GM21717 (cell line): ENCODE data around the gene SNRNP27.
A peak's percentile ranks its signal among the peaks of the same experiment; 100 is the strongest.

Source experiments
- ATAC-seq: cut with Tn5 transposase; IDR thresholded peaks from one replicate; pipeline ENCODE4 v1.9.1; 2021; ENCODE audit warnings: mild to moderate bottlenecking, moderate library complexity; ENCODE audit not compliant: unreplicated experiment

Gene SNRNP27

DNA sequence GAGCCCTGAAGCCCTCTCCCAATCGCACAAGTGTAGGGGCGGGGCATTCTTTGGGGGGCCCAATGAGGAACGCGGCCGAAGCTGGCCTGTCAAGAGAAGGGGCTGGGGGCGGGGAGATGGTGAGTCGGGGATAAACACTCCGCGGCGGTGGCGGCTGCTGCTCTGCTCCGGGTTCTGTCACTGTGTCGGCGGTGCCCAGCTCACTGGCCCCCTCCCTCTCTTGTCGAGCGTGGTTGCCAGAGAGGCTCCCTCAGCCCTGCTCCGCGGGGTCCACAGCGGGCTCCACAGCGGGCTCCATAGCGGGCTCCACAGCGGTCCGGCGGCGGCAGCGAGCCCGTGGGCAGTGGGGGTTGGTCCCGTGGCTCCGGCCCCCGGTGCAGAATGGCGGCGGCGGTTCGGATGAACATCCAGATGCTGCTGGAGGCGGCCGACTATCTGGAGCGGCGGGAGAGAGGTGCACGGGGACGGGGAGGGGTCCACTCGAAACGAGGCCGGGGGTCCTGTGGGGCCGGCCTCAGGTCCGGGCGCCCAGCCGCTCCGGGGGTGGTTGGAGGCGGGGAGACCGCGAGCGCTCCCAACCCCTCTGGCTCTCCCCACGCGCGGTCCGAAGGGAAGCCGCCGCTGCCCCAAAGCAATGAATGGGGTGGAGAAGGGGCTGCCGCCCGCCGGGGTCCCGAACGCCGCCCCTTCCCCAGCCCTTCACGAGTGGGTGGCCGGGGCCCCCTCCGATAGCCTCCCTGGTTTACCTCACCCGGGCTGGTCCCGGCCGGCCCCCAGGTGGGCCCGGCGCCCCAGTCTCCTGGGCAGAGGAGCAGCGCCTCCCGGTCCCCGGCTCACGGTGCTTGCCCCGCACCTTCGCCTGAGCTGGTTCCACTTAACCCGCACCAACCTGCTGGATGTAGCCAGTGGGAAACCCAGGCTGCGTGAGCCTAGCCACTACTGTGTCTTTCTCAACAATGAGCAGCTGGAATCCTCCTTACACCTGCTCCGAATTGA lies 21.5 kb downstream of the SNRNP27 start, which contains the start of gene MXD1:
Gene MXD1 (plus strand): TSS at position 160 of the 996 bp plus-strand sequence. CDS start 222 bp downstream, at position 382.
- peak; percentile 4 for ATAC-seq

DNA sequence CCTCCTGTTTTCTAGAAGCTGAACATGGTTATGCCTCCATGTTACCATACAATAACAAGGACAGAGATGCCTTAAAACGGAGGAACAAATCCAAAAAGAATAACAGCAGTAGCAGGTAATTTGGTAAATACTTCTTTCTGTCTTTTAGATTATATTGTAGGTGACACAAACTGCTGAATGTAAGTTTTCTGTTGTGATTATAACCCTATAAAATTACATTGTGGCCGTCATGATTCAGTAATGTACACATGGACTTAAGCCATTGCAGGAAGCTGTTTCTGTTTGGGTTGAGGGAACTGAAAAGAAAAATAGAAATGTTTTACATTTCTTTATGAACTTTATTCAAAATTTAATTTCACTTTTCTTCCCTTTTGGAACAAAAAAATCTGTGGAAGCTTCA lies 22.4 kb downstream of the SNRNP27 start:
- no peak for ATAC-seq

DNA sequence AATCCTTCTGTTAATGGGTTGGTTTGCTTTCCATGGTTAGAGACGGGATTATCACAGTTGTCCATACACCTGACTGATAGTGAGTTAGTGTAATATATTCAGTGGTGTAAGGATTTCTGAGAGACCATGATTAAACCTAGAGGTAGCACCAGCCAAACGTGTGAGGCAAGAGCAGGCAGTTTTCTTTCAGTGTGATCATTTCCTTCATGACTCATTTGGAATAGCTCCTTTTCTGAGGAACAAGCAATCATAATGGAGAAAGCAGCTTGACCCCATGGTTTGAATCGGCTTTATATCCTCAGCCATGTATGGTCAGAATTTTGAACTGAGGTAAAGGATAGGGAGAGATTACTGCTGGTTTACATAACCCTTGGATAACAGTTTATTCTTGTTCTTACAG lies 24.1 kb downstream of the SNRNP27 start:
- ATAC-seq, result no peak

DNA sequence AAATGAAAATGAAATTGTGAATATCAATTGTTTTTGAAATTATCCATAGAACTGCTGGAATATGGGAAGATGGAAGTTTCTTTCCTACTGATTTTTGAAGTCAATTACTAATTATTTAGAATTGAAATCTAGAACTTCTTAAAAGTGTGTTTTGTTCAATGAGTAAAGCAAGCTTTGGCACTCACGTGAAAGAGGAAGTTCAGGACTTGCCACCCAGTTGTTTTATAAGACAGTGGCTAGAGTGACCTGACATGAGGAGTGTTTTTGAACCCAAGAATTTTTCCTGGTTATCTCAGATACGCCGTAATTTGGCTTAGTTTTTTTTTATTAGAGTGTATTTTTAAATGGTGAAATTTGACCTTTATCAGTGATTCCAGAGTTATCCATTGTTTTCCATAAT lies 24.6 kb downstream of the SNRNP27 start:
- ATAC-seq, result no peak

DNA sequence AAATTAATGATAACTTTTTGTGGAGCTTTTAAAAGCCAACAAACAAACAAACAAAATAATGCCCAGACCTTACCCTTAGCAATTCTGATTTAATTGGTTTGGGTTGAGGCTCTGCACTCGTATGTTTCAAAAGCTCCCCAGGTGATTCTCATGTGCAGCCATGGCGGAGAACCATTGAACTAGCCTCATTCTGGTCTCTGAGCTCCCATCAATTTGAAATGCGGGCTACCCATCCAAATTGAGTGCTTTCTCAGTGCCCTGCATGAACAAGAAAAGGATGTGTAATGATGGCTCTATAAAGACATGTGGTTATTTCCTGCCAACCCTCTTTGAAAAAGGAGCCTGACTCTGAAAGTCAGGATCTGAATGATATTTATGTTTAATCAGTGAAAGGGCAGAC lies 29.4 kb downstream of the SNRNP27 start:
- no peak for ATAC-seq

DNA sequence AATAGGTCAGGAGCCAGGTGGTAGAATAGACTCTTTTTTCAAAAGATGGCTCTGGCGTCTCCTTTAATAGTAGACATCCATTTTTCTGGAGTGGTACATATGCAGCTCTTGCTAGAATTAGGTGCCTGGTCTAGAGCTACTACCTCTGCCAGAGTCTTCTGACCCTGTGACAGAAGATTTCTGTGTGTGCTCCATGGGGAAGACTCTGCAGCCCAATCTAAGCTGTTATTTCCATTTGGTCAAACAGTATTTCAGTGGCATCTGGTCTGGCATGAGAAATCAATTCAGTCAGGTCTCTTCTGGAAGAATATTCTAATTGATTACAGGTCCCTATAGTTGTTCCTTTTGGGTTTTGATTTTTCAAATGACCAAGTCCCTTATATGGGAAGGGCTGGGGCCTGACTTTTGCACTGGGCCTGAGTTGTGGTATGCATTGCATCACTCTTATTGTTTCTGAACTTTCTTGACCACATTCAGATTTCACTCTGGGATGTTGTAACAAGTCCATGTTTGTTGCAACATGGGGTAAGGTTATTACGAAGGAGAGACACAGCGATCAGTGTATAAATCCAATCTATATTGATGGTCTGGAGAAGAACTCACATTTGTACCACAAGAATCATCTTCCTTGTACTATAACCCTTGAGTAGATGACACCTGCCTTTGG lies 33.2 kb downstream of the SNRNP27 start:
- ATAC-seq, result no peak

DNA sequence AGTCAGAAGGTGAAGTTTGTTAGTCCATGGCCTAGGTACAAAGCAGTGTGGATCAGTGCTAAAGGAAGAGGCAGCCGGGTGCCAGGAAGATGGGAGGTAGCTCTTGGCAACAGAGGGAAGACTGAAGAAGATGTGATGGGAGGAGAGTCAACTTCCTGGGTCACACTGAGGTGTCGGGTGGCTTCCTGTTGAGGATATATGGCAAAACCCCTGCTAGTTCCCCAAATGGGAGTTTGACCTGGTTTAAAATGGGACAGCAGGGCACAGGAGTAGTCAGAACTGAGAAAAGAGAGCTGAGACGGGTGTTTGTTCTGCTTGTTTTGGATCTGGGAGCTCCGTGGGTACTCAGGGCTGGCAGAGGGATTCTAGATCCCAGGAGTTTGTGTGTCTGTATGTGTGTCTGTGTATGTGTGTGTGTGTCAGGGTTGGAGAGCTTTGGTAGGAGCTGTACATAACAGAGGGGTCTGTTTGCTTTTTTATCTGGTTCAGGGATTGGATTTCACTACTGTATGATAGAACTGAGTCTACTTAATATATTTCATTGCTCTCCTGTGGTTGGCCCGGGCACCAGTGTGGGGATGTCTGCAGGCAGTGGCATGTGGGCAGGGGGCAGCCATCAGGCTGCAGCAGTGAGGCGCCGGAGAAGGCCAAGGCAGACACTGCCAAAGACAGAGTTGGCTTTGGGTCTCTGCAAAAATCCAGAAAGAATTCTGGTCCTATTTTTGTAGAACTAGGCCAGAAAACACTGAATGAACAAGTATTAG lies 38.3 kb downstream of the SNRNP27 start:
- ATAC-seq, result no peak

DNA sequence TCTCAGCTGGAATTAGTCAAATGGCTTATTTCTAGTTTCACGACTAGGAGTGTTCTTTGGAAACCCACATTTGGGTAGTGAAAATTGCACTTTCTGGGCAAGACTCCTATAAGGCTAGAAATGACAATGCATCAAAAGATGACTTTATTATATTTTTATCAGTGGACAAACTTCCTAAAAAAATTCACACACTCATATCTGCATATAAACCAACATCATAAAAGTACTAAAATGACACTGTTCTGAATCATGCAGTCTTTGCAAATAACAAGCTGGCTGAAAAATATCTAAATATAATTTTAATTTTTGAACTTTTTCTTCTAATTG lies 38.8 kb downstream of the SNRNP27 start:
- ATAC-seq, result no peak

DNA sequence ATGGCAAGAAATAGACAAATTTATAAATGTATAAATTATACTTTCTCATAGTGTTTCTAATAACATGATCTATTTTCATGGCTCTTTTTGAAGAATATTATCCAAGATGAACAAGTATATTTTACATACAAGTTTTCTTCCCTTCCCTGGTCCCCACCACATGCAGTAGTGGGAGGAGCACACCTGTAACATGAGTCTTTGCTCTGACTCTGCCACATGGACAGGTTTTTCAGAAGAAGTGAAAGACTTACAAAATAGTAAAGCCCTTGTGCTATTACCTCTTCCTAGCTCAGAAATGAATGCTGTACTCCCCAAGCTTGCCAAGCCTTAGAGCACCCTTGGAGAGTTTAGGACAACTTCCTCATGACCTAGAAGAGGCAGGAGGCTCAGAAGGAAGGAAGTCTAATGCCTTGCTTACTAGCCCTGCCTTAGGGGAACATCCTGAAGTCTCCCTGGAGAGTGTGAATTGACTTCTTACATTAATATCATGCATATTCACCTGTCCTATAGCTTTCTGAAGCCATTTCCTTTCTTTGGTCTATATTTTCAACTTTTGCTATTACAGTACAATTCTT lies 39.6 kb downstream of the SNRNP27 start:
- no peak for ATAC-seq

DNA sequence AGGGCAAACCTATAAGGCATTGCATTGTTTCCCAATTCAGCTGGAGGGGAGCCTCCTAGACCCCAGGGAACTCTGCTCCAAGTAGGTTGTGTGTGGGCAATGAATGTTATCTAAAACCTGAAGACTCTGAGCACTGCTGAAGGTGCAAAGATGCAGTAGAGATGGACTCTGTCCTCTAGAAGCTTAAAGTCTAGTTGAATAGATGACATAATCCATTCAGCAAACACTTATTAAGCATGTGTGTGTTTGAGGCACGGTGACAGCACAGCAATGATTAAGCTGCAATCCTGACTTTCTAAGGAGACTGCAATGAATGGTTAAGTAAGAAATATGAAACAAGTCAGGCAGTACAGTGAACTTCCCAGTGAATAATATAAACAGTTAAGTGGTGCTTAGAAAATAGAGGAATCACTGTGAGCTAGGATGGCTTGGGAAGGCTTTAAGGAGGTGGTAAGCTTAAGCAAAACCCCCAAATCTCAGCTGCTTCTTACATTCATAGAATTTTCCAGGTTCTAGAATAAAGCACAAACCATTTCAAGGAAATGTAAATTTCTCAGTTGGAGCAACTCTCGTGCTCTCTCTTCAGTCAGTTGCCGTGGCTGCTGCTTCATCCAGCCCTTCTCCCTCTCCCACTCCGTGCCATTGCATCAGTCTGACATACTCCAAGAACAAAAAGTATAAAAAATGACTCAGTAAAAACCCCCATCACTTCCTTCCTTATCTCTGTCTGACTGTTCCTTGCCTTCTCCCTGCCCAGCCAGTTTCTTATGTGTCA lies 40.3 kb downstream of the SNRNP27 start:
- no peak for ATAC-seq

DNA sequence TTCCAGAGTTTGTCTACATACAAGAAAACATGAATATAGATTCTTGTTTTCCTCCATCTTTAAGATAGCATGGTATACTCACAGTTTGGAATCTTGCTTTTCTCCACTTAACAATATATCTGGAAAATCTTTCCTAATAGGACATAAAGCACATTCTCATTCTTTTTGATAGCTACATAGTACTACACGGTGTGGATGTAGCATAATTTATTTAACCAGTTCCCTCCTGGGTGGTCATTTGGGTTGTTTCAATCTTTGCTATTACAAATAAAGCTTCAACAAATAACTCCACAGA lies 40.8 kb downstream of the SNRNP27 start:
- no peak for ATAC-seq

DNA sequence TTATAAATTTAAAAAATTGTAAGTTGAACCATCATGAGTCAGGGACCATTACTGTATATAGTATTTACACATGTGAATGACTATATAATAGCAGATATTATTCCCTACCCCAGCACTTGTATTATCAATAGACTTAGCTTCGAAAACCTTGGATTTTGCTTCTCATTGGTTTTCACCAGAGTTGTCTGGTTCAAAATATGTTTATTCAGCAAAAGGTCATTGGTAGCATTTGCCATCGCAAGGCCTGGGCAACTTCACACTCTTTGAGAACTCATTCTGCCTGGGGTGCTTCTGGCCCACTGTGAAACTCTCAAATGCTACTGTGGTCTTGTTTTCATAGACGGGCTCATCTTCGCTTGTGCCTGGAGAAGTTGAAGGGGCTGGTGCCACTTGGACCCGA lies 41.3 kb downstream of the SNRNP27 start:
- ATAC-seq, result no peak

DNA sequence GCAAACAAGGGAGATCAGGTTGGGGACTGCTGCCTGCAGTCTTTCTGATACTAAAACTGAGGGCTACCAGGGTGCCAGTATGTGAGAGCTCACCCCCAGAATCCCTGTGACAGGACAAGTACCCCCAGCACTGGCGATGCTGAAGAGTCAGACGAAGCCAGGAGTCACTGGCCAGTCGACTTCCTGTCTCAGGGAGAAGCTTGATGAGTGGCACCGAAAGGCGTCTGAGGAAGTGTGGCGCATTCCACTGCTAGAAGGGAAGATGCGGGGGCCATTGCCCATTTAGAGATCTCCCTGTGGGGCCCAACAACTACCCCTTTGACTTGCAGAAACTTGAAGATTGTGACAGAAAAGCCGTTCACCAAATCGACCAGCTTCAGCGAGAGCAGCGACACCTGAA lies 43.1 kb downstream of the SNRNP27 start:
- ATAC-seq, result no peak

DNA sequence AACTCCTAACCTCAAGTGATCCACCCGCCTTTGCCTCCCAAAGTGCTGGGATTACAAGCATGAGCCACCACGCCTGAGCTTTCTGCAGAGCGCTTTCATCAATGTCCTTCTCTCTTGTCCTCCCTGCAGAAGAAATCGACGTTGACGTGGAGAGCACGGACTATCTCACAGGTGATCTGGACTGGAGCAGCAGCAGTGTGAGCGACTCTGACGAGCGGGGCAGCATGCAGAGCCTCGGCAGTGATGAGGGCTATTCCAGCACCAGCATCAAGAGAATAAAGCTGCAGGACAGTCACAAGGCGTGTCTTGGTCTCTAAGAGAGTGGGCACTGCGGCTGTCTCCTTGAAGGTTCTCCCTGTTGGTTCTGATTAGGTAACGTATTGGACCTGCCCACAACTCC lies 44.2 kb downstream of the SNRNP27 start:
- ATAC-seq, result no peak

DNA sequence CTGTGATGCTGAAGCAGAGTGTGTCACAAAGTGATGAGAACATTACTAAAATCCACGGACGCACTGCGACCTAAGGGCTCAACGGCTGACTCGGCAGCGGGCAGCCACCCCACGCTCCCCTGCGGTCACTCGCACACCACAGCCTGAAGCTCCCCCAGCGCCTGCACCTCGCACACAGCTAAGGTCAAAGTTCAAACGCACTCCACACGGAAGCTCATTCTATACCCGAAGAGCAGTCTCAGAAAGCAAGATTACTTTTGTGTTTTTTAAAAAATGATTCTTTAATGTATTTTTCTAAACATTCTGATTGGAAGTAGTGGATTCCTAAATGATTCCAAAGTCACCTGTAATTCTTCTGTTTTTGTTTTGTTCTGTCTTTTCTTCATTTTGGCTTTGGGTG lies 46.0 kb downstream of the SNRNP27 start:
- no peak for ATAC-seq

DNA sequence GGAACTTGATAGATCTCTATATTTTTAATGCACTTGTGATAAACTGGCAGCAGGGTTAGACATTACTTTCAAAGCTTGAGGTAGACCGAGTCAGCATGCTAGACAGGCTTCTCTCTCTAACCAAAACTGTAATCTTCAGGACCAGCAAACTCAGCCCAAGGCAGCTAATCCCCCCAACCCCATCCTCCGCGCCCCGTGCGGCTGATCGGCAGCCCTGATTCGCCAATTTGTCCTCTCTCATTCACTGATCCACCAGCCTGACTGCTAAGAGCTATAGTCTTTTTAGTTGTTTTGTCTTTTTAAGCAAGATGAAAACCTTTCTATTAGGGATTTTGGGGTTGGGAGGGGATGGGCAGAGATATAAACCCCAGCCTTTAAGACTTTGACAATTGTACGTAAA lies 46.9 kb downstream of the SNRNP27 start:
- no peak for ATAC-seq

DNA sequence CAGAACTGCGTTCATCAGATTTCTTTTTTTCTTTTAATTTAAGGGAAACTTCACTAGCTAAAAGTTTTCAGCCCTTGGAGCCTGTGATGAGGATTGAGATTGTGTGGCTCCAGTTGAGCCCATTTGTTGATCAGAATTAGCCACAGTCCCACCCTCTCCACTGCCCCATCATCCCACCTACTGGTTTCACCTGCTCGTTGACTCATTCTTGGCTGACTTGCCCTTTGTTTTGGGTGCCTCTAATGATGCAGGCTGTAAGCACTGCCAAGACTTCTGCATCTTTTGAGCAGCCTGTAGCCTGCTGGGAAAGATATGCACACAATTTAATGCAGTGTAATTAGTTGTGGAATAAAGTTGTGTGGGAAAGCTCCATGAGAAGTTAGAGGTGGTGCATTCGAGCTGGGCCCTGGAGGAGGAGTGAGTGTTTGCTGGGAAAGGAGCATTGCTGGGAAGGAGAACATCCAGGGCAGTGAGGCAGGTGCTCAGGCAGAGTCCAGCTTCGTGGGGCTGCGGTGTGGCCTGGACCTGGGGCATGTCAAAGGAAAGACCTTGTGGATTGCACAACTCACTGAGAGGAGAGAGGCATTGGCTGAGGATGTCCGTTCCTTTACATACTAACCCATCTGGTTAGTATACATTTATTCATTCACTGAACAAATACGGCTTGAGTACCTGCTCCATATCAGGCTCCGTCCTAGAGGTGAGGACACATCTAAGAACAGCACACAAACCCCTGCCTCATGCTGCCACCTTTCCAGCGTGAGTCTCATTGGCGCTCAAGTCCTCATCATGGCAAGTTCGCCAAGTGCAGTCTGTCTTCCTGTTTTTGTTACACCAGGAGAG lies 49.5 kb downstream of the SNRNP27 start:
- ATAC-seq, result no peak

DNA sequence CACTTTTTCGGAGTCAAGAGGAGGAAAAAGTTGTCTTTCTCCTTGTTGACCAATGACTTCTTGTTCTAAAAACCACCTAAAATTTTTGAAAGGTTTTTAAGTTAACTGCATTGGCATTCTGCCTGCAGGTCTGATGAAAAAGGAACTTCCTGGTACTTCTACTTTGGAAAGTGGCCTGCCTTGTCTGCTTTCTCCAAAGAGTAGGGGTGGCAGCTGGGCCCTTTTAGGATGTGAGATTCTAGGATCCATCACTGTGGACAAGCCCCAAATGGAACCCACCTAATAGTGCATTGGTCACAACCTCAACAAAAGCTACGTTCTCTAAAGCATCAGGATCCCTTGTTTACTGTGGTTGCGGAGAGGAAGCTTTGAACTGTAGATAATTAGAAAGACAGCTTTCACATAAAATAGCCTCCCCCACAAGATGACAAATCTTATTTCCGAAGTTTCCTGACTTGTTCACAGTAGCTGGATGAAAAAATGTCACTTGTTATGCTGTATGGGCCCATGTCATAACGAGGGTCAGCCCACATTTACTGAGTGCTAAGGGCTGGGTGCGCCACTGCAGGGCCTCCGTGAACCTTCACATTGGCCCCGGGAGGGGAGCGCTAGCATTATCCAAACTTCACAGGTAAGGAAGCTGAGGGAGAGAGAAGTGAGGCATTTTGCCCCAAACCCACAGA lies 50.2 kb downstream of the SNRNP27 start:
- no peak for ATAC-seq

DNA sequence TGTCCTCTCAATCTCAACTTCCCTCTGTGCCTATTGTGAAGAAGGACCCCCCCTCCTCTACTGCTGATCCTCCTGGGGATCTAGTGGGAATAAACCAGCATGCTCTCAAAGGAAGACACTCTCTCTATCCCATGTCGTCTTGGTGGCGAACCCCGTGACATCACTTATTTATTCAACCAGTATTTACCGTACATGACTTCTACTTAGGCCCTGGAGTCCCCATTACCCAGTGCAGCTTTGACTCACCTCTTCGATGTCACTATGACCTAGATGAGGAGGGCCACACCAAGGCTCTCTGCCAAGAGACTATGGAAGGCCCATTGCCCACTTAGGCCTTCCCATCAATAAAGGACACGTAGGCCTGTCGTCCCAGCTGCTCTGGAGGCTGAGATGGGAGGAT lies 51.0 kb downstream of the SNRNP27 start:
- no peak for ATAC-seq
